PC-9 (cell line): ENCODE data around the gene KIF26B. TPM values are rescaled to one million over a fixed set of nuclear protein-coding genes. Genes with fewer than 3 reads are reported as not detected.
"Not testable (repeated sequence)": the region's sequence is repeated elsewhere in the genome, so short reads cannot be mapped to it uniquely, and the experiment has no call there.

Source experiments
- BruUV-seq: library from RNA; stranded (reverse); fragments of 400-500 nt; replicated peaks from 2 replicates; lab custom pipeline; 2021; lab: Mats Ljungman, UMichigan
- CTCF ChIA-PET: fragments of 300-600 bp; sonication (Branson Sonifier 250); formaldehyde crosslinking; loops from one replicate; lab custom pipeline; 2022; ENCODE audit warnings: antibody characterized with exemption; lab: Charles Lee
- POLR2A ChIA-PET: fragments of 300-600 bp; sonication (Branson Sonifier 250); formaldehyde crosslinking; loops from one replicate; lab custom pipeline; 2022; ENCODE audit warnings: antibody characterized with exemption; ENCODE audit not compliant: unreplicated experiment; lab: Charles Lee
- DNase-seq, 2 experiments: peaks; one replicate each; pipeline versions ENCODE4 v3.0.0 to v3.0.0-alpha.2; 2015 to 2022; ENCODE audit warnings: mixed read lengths in 1 of 2
- H2AFZ ChIP-seq: fragments of 200-600 bp; sonication (generic); 2 replicates; pipeline ENCODE4 v1.8.1; 2017; ENCODE audit warnings: antibody characterized with exemption
- H3F3A ChIP-seq: fragments of 200-600 bp; sonication (generic); 2 replicates; pipeline ENCODE4 v1.8.1; 2017; ENCODE audit warnings: antibody characterized with exemption, mild to moderate bottlenecking, low read depth; ENCODE audit not compliant: insufficient read depth
- H3K27ac ChIP-seq: fragments of 200-600 bp; sonication (generic); 2 replicates; pipeline ENCODE4 v1.6.1; 2016; ENCODE audit warnings: mixed run types
- H3K27me3 ChIP-seq: fragments of 200-600 bp; sonication (generic); 2 replicates; pipeline ENCODE4 v1.6.1; 2016; ENCODE audit warnings: low read depth, mixed run types; ENCODE audit not compliant: insufficient read depth
- H3K36me3 ChIP-seq: fragments of 200-600 bp; sonication (generic); 2 replicates; pipeline ENCODE4 v1.6.1; 2016; ENCODE audit warnings: low read depth, mixed run types
- H3K4me1 ChIP-seq: fragments of 200-600 bp; sonication (generic); replicated peaks from 2 replicates; pipeline ENCODE4 v1.6.1; 2016; ENCODE audit warnings: mixed run types; ENCODE audit not compliant: insufficient read depth
- H3K4me2 ChIP-seq: fragments of 200-600 bp; sonication (generic); 2 replicates; pipeline ENCODE4 v1.6.1; 2017; ENCODE audit warnings: mixed run types
- H3K4me3 ChIP-seq: fragments of 200-600 bp; sonication (generic); 2 replicates; pipeline ENCODE4 v1.6.1; 2016; ENCODE audit warnings: mixed run types
- H3K79me2 ChIP-seq: fragments of 200-600 bp; sonication (generic); 2 replicates; pipeline ENCODE4 v1.6.1; 2017; ENCODE audit warnings: low read depth, mixed run types
- H3K9me2 ChIP-seq: fragments of 200-600 bp; sonication (generic); 2 replicates; pipeline ENCODE4 v1.8.1; 2017; ENCODE audit warnings: mild to moderate bottlenecking; ENCODE audit not compliant: insufficient read depth
- H3K9me3 ChIP-seq: fragments of 200-600 bp; sonication (generic); 2 replicates; pipeline ENCODE4 v1.8.1; 2016; ENCODE audit warnings: low read depth; ENCODE audit not compliant: insufficient read depth
- H4K20me1 ChIP-seq: fragments of 200-600 bp; sonication (generic); 2 replicates; pipeline ENCODE4 v1.8.1; 2017; ENCODE audit not compliant: insufficient read depth
- EZH2 ChIP-seq: fragments of 200-600 bp; sonication (generic); IDR thresholded peaks from 2 replicates; pipeline ENCODE4 v1.8.0; 2017; ENCODE audit warnings: antibody characterized with exemption, low read depth
- intact Hi-C: fragments of 100-400 bp; cut with micrococcal nuclease; formaldehyde crosslinking; loops from one replicate; pipeline ENCODE4 v1.10.0; 2022; ENCODE audit not compliant: unreplicated experiment
- total RNA-seq: library from RNA; stranded (reverse); gene quantifications from 2 replicates; pipeline ENCODE4 v1.2.3, GENCODE V29; 2021
- TF ChIP-seq, protein P1 (sequence below): fragments of 200-600 bp; sonication (generic); conservative IDR thresholded peaks from 2 replicates; pipeline ENCODE4 v1.6.1; 2017; ENCODE audit warnings: mixed run types, antibody characterized with exemption, mild to moderate bottlenecking, moderate library complexity

KIF26B gene
- total RNA-seq, 1 experiment from 2014 or later = 0.11 TPM

DNA sequence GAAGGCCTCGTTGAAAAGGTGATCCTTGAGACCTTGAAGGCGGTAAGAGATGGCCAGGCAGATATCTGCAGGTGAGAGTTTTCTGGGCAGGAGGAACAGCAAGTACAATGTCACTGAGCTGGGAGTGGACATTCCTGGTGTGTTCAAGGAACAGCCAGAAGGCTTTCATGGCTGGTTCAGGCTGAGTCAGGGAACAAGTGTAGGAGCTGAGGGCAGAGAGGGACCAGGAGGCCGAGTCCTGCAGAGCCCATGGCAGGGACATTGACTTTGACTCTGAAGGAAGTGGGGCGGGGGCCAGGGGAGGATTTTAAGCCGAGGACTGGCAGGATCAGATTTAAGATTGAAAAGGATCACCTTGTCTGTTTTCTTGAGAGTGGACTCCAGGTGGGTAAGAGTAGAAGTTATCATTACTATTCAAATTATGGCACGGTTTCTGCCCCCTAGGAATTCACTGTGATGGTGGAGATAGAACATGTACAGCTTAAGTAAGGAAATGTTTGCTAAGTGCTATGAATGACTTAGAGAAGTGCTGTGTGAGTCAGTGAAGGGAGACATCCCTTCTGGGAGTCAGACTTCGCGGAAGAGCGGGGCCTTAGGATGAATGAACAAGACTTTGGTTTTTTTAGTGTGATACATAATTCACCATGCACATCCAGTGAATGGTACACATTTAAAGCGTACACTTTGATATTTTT is 202.3 kb downstream of the KIF26B start:
- Histone ChIP-seq H3K4me3 (no peak overlapping the region), H3K79me2 (no peaks in the 10 kb centered on the region), H3K4me2 (no peak overlapping the region), H3K27ac (no peak overlapping the region), H3K9me3 (no peaks in the 10 kb centered on the region), H3F3A (no peaks in the 10 kb centered on the region), H2AFZ (no peak overlapping the region), H3K9me2 (no peaks in the 10 kb centered on the region), H3K36me3 (no peaks in the 10 kb centered on the region), H3K27me3 (peaks cover 82% of the 10 kb centered on the region), H4K20me1 (no peaks in the 10 kb centered on the region), H3K4me1 (no peaks in the 10 kb centered on the region)
- intact Hi-C loops = no loop called here
- TF ChIP-seq EZH2 = no peak
- TF ChIP-seq, protein P1, sequence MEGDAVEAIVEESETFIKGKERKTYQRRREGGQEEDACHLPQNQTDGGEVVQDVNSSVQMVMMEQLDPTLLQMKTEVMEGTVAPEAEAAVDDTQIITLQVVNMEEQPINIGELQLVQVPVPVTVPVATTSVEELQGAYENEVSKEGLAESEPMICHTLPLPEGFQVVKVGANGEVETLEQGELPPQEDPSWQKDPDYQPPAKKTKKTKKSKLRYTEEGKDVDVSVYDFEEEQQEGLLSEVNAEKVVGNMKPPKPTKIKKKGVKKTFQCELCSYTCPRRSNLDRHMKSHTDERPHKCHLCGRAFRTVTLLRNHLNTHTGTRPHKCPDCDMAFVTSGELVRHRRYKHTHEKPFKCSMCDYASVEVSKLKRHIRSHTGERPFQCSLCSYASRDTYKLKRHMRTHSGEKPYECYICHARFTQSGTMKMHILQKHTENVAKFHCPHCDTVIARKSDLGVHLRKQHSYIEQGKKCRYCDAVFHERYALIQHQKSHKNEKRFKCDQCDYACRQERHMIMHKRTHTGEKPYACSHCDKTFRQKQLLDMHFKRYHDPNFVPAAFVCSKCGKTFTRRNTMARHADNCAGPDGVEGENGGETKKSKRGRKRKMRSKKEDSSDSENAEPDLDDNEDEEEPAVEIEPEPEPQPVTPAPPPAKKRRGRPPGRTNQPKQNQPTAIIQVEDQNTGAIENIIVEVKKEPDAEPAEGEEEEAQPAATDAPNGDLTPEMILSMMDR = no peak
- ChIA-PET CTCF (no interaction called here), POLR2A (no interaction called here)
- DNase-seq = peak in 1 of 2 experiments; percentile 44
- no TSS peak for BruUV-seq

DNA sequence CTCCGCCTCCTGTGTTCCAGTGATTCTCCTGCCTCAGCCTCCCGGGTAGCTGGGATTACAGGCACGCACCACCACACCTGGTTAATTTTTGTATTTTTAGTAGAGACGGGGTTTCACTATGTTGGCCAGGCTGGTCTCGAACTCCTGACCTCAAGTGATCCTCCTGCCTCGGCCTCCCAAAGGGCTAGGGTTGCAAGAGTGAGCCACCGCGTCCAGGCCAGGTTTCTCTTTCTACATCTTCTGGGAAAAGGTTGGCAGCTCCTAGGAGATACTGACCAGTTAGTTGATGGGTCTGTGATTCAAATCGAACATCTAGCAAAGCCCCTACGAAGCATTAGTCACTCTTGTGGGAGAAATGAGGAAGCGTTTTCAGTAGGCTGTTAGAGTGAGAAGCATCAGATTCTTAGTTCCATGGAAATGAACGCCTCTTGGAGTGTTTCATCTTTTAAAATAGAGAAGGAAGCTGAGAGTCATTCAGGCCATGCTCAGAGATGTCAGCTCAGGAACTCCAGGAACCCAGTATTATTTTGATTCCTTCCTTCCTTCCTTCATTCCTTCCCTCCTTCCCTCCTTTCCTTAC is 204.4 kb downstream of the KIF26B start:
- H3K79me2 ChIP-seq, H4K20me1 ChIP-seq, H2AFZ ChIP-seq, H3K4me1 ChIP-seq, H3K9me3 ChIP-seq, H3K27ac ChIP-seq, H3K9me2 ChIP-seq, H3F3A ChIP-seq, CTCF ChIA-PET, H3K36me3 ChIP-seq, BruUV-seq, H3K4me2 ChIP-seq, POLR2A ChIA-PET, DNase-seq, H3K4me3 ChIP-seq, intact Hi-C loops: not testable (repeated sequence)
- H3K27me3 ChIP-seq = peaks cover 80% of the 10 kb centered on the region

DNA sequence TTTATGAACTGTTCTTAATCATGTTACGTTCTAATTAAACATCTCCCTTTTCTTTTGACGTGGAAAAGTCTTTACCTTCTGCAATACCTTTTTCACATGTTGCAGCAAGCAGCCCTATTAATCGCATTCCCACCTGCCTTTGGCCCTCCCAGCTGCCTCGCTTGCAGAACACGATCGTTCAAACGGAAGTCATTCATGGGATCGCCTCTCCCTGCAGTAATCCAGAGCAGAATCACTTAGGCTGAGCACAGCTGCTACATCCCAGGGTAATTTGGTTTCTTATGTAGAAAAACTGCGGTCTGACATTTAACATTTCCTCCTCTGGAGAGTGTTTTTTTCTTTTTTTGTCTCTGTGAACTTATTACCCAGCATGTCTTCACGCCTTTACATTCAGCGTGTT is 206.3 kb downstream of the KIF26B start:
- no peaks in the 10 kb centered on the region for H3K36me3 ChIP-seq
- intact Hi-C loops = no loop called here
- no peaks in the 10 kb centered on the region for H3K9me2 ChIP-seq
- peaks cover 79% of the 10 kb centered on the region for H3K27me3 ChIP-seq
- ChIA-PET POLR2A (no interaction called here), CTCF (no interaction called here)
- TF ChIP-seq, protein P1 = no peak
- TF ChIP-seq EZH2 = no peak
- no peaks in the 10 kb centered on the region for H4K20me1 ChIP-seq
- no peak overlapping the region for H3K4me2 ChIP-seq
- H3K4me3 ChIP-seq = no peak overlapping the region
- H3K79me2 ChIP-seq = no peaks in the 10 kb centered on the region
- DNase-seq = no peak
- H3K4me1 ChIP-seq = no peaks in the 10 kb centered on the region
- BruUV-seq = no TSS peak
- no peak overlapping the region for H2AFZ ChIP-seq
- no peak overlapping the region for H3K27ac ChIP-seq
- no peaks in the 10 kb centered on the region for H3K9me3 ChIP-seq
- H3F3A ChIP-seq = no peaks in the 10 kb centered on the region
